Skin of body (tissue), 2 donors: ENCODE data around the gene PI4KA. TPM values are rescaled to one million over a fixed set of nuclear protein-coding genes. Genes with fewer than 3 reads are reported as not detected.

ENCODE experiments used
- DNase-seq: peaks from one replicate; lab custom pipeline; 2025; lab: John Stamatoyannopoulos, UW
- total RNA-seq: library from RNA; depleted of rRNA; stranded (reverse); fragments of >200 nt; gene quantifications from one replicate; pipeline ENCODE4 v1.2.3, GENCODE V29; 2014

PI4KA gene
- total RNA-seq, 1 donor from 2014 or later: 40.5 TPM

GRCh38 chr22:20793748-20794649 lies 64.6 kb downstream of the PI4KA start:
- DNase-seq: no peak

DNA sequence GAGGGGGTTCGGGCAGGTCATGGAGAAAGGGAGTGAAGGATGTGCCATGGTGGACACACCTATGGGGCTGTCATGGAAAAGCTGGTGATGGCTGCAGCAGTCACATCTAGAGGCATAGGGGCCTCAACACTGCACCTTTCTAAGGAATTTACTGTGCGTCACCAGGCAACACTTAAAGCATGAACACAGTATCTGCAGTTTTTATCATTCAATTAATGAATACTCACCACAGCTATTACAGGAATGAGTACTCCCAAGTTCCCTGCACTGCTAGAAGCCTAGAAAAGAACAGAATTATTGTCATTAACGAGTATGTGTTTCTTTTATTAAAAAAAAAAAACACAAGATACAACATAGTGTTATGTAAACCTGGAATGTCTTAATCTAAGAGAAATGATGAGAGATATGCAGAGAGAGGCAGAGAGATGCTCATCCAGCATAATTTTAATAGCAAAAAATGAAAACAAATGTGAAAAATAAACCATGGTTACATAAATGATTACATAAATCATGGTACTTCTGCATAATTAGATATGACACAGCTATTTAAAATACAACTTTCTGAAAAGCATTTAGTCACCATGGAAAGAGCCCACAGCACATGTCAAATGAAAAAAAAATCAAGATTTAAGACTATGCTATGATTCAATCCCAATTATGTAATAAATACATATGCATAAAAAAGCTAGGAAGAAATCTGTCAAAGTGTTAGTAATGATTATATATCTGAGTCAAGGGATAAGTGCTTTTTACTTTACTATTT lies 65.5 kb downstream of the PI4KA start:
- DNase-seq: no peak

- no peak for DNase-seq
These were observed 66.2 kb downstream of the PI4KA start for GRCh38 chr22:20792221-20792965.

- no peak for DNase-seq
These were observed 69.8 kb downstream of the PI4KA start for GRCh38 chr22:20788627-20789344.

- no peak for DNase-seq
These were observed 70.6 kb downstream of the PI4KA start for GRCh38 chr22:20787746-20788626.

- DNase-seq: no peak
These were observed 71.4 kb downstream of the PI4KA start for GRCh38 chr22:20787223-20787622.

- no peak for DNase-seq
These were observed 72.1 kb downstream of the PI4KA start for GRCh38 chr22:20786536-20786979.

DNA sequence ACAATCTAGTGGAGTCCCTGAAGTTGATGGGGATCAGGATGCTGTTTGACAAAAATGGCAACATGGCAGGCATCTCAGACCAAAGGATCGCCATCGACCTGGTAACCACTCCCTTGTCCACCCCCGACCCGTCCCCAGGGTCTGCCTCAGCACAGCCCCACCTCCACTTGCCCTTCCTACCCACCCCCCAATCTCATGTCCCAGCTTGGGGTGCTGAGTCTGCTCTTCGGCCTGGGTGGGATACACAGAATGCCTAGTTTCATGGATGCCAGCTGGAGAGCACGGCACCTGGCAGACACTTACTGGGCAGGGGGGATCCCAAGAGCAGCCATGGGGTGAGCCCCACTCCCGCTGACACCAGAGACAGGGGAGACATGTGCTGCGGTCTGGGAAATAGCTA lies 72.6 kb downstream of the PI4KA start:
- DNase-seq: no peak

DNA sequence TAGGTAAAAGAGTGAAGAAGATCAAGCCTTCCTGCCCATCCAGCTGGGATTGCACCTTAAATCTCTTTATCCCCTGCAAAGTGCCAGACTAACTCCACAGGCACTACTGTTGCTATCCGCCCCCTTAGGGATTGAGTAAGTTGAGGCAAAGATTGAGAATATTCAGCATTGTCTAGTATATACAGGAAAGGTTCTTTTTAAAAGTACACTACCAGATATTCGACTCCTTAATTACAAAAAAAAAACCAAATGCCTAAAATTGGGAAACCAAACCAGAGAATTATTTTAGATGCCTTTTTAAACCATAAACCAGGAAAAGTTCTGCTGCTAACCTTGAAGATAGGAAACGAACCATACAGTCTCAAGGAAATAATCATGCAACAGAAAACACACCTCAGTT lies 73.2 kb downstream of the PI4KA start:
- DNase-seq: no peak

DNA sequence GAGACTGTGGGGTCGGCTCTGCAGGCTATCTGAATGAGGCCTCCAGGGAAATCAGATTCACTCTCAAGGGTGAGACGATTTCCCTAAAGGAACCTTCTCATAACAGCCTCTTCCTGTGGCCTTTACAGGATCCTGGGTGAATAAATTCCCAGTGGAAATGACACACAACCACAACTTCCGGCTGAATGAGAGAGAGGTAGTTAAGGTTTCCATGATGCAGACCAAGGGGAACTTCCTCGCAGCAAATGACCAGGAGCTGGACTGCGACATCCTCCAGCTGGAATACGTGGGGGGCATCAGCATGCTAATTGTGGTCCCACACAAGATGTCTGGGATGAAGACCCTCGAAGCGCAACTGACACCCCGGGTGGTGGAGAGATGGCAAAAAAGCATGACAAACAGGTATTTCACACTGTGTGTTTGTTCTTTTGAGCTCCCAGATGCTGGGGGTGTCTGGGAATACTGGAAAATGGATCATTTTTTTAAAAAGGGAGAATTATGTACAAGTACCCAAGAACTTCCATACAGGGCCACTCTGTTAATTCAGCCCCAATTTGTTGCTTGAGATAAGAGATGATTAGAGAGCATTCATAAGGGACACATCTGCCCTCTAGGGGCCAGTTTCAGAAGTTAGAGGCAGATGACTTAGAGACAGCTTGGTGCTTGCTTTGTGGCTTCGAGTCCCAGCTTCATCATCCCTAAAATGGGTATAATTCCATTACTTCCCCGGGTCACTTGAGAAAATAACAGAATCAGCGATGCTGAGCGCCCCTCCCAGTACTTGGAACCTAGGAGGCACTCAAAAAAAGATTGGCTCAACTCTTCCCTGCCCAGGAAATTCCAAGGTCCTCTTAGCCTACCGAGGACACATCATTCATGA lies 74.5 kb downstream of the PI4KA start:
- DNase-seq: no peak

- no peak for DNase-seq
These were observed 75.3 kb downstream of the PI4KA start for GRCh38 chr22:20783300-20783673.

DNA sequence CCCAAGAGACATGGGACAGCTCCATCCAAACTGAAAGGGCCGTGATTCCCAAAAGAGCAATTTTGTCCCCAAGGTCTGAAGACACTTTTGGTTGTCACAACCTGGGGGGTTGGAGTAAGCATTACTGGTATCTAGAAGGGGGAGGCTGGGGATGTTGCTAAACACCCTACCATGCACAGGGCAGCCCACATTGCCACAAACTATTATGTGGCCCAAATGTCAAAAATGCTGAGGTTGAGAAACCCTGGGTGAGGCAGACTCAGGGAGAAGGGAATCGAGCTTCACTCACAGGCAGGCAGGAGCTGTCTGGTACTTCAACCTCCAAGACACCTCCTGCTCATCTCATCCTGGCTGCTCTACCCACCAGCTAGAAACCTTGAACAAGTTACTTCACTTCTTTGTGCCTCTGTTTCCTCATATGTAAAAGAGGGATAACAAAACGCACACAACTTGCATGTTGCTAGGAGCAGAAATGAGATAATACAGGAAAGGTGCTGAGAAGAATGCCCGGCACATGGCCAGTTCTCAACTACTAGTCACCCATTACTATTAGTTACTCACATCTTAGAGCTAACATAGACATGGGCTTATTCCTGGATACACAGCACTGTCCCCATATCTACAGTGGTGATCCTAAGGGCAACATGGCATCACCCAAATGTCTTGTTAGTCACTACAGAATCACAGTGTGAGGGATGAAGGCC lies 75.9 kb downstream of the PI4KA start:
- no peak for DNase-seq

GRCh38 chr22:20782083-20782482 lies 76.5 kb downstream of the PI4KA start:
- no peak for DNase-seq

DNA sequence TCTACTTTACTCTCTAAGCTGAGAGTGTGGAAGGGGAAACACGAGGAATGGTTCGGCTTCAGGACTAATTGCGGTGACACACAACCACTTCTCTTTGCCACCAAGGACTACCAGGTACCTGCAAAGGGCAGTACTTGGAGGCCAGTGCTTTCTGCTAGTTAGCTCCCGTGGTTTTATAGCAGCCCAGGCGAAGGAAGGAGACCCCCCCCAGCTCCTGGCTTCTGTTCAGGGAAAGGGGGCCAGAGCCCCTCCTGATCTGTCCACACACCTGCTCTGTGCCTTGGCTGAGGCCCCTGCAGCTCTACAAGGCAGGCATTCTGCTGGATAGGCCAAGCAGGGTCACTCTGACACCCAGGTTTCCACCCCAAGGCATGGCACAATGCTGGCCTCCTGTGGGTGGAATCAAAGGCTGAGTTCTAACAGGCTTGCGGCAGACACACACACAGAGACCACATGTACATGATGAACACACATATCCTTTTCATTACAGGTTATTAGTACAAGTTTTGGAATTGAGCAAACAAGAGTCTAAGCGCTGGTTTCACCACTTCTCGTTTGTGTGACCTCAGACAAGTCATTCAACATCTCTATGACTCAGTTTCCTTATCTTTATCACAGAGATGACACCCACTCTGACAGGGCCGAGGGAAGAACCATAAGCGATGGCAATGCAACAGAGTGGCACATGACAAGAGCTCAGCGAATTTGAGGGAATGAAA lies 77.2 kb downstream of the PI4KA start:
- no peak for DNase-seq

- no peak for DNase-seq
These were observed 78.8 kb downstream of the PI4KA start for GRCh38 chr22:20779818-20780158.

DNA sequence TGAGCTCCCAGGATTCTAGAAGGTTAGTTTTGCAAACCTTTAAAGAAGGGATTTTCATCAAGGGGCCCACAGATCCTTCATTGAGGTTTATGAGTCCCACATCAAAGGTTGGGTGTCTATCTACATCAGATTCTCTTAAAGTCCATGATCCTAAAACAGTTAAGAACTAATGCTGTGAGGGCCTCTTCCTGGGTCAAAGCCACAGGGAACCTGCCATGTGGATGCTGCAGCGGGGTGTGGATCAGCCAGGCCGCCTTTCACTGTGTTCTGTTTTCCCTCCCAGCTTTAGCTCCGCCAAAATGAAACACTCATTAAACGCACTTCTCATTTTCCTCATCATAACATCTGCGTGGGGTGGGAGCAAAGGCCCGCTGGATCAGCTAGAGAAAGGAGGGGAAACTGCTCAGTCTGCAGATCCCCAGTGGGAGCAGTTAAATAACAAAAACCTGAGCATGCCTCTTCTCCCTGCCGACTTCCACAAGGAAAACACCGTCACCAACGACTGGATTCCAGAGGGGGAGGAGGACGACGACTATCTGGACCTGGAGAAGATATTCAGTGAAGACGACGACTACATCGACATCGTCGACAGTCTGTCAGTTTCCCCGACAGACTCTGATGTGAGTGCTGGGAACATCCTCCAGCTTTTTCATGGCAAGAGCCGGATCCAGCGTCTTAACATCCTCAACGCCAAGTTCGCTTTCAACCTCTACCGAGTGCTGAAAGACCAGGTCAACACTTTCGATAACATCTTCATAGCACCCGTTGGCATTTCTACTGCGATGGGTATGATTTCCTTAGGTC lies 79.4 kb downstream of the PI4KA start:
- no peak for DNase-seq
